Activated T-cell treated with anti-CD3 and anti-CD28 coated beads for 24 hours (primary cell): ENCODE results near the gene ITPKB.
"Not testable (repeated sequence)": the region's sequence is repeated elsewhere in the genome, so short reads cannot be mapped to it uniquely, and the experiment has no call there.

Source experiments
- DNase-seq: peaks from one replicate; pipeline ENCODE4 v3.0.0-alpha.2; 2020; ENCODE audit warnings: low read depth

ITPKB gene

GRCh38 chr1:226624526-226624925, 114.6 kb downstream of the ITPKB start:
- DNase-seq = no peak

GRCh38 chr1:226622012-226622411, 117.1 kb downstream of the ITPKB start:
- DNase-seq = no peak

GRCh38 chr1:226619031-226619430, 120.1 kb downstream of the ITPKB start:
- DNase-seq = no peak

GRCh38 chr1:226618380-226618779, 120.7 kb downstream of the ITPKB start:
- no peak for DNase-seq

GRCh38 chr1:226617719-226618118, 121.4 kb downstream of the ITPKB start:
- DNase-seq = not testable (repeated sequence)

- no peak for DNase-seq
Measured at GRCh38 chr1:226617109-226617508, 122.0 kb downstream of the ITPKB start.

- DNase-seq = no peak
Measured at GRCh38 chr1:226616636-226617035, 122.4 kb downstream of the ITPKB start.

- DNase-seq = no peak
Measured at GRCh38 chr1:226615876-226616275, 123.2 kb downstream of the ITPKB start.

- not testable (repeated sequence) for DNase-seq
Measured at GRCh38 chr1:226611980-226612379, 127.1 kb downstream of the ITPKB start.

GRCh38 chr1:226611301-226611700, 127.8 kb downstream of the ITPKB start:
- no peak for DNase-seq

GRCh38 chr1:226610671-226611070, 128.4 kb downstream of the ITPKB start:
- no peak for DNase-seq

- no peak for DNase-seq
Measured at GRCh38 chr1:226609836-226610455, 129.1 kb downstream of the ITPKB start.

GRCh38 chr1:226608699-226609505, 130.2 kb downstream of the ITPKB start:
- DNase-seq = peak; percentile 35

- DNase-seq = no peak
Measured at GRCh38 chr1:226607821-226608220, 131.3 kb downstream of the ITPKB start.

GRCh38 chr1:226607268-226607660, 131.8 kb downstream of the ITPKB start:
- no peak for DNase-seq

GRCh38 chr1:226606311-226607267, 132.5 kb downstream of the ITPKB start:
- DNase-seq = no peak

GRCh38 chr1:226605318-226605950, 133.6 kb downstream of the ITPKB start:
- DNase-seq = no peak

GRCh38 chr1:226604560-226605317, 134.3 kb downstream of the ITPKB start:
- no peak for DNase-seq

GRCh38 chr1:226603858-226604559, 135.1 kb downstream of the ITPKB start:
- DNase-seq = no peak

GRCh38 chr1:226603022-226603857, 135.8 kb downstream of the ITPKB start:
- DNase-seq = no peak
